NT2/D1 (cell line): ENCODE results near the gene SMC1B.

Experiments
- DNase-seq: peaks from one replicate; pipeline ENCODE4 v3.0.0-alpha.2; 2011; ENCODE audit warnings: low read depth, low spot score
- H3K27me3 ChIP-seq: 2 replicates; pipeline ENCODE4 v1.6.0; 2011; ENCODE audit warnings: mild to moderate bottlenecking; ENCODE audit not compliant: insufficient read length, insufficient read depth
- H3K36me3 ChIP-seq: 2 replicates; pipeline ENCODE4 v1.6.1; 2011; ENCODE audit warnings: mild to moderate bottlenecking, low read length, mixed read lengths; ENCODE audit not compliant: insufficient read depth, insufficient read length
- H3K4me1 ChIP-seq: 2 replicates; pipeline ENCODE4 v1.5.1; 2011; ENCODE audit not compliant: insufficient read depth, insufficient read length
- H3K4me3 ChIP-seq: 2 replicates; pipeline ENCODE4 v1.5.1; 2011; ENCODE audit warnings: low read depth; ENCODE audit not compliant: insufficient read length
- H3K9ac ChIP-seq: 2 replicates; pipeline ENCODE4 v1.6.0; 2011; ENCODE audit warnings: low read depth; ENCODE audit not compliant: insufficient read length
- H3K9me3 ChIP-seq: 2 replicates; pipeline ENCODE4 v1.5.1; 2011; ENCODE audit warnings: mild to moderate bottlenecking, low read length; ENCODE audit not compliant: insufficient read depth
- SUZ12 ChIP-seq: IDR thresholded peaks from 2 replicates; pipeline ENCODE4 v1.6.1; 2011; ENCODE audit not compliant: insufficient read length, insufficient read depth; ENCODE audit errors: extremely low read depth
- YY1 ChIP-seq: IDR thresholded peaks from 2 replicates; pipeline ENCODE4 v1.6.1; 2011; ENCODE audit not compliant: insufficient read length, insufficient read depth
- ZNF274 ChIP-seq: IDR thresholded peaks from 2 replicates; pipeline ENCODE4 v1.6.1; 2011; ENCODE audit warnings: mild to moderate bottlenecking, low read depth, low read length

The SMC1B gene

GRCh38 chr22:45336971-45337431 is 76.4 kb downstream of the SMC1B start:
- TF ChIP-seq YY1 (no peak), SUZ12 (no peak), ZNF274 (no peak)
- no peaks in the 10 kb centered on the region for H3K4me1 ChIP-seq
- peaks cover 58% of the 10 kb centered on the region for H3K36me3 ChIP-seq
- no peaks in the 10 kb centered on the region for H3K9me3 ChIP-seq
- no peak overlapping the region for H3K4me3 ChIP-seq
- no peak overlapping the region for H3K9ac ChIP-seq
- no peaks in the 10 kb centered on the region for H3K27me3 ChIP-seq
- no peak for DNase-seq

GRCh38 chr22:45335854-45336522 is 77.4 kb downstream of the SMC1B start:
- DNase-seq = no peak
- H3K4me3 ChIP-seq = no peak overlapping the region
- H3K27me3 ChIP-seq = no peaks in the 10 kb centered on the region
- TF ChIP-seq ZNF274 (no peak), SUZ12 (no peak), YY1 (no peak)
- H3K9me3 ChIP-seq = no peaks in the 10 kb centered on the region
- no peak overlapping the region for H3K9ac ChIP-seq
- H3K36me3 ChIP-seq = peaks cover 58% of the 10 kb centered on the region
- no peaks in the 10 kb centered on the region for H3K4me1 ChIP-seq

DNA sequence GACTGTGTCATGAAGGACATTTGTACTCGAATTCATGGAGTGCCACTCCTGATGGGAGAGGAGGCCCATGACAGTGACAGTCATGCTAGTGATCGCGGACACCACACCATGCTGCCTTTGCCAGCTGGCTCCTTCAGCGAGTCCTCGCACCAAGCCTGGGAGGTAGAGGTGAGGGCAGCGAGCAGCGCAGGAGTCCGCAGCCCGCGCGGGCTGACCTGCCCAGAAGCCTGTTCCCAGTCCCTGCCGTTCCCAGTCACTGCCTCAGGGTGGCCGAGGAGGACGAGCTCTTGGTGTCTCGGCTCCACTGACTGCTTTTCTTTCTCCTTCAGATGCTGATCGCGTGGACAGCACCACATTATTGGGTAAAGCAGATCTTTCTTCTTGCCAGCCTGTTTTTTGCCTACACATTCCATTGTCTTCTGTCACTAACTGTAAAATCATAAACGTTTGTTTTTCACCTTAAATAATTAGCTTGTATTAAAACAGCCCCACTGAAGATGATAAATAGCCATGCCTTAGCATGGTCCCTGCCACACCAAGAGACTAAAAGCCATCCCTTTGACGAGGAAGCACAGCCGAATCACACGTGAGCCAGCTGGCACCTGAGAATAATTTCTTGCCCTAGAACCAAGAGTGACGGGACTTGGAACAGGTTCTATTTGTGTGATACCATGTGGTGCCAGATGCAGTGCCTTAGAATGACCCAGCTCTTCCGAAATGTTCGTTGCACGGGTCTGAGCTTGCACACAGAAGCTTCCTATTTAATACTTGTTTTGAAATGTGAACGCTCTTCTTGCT is 78.2 kb downstream of the SMC1B start:
- no peaks in the 10 kb centered on the region for H3K27me3 ChIP-seq
- no peak for DNase-seq
- no peaks in the 10 kb centered on the region for H3K9me3 ChIP-seq
- no peaks in the 10 kb centered on the region for H3K4me1 ChIP-seq
- no peak overlapping the region for H3K9ac ChIP-seq
- no peak overlapping the region for H3K4me3 ChIP-seq
- peaks cover 58% of the 10 kb centered on the region for H3K36me3 ChIP-seq
- no peak for TF ChIP-seq SUZ12
- TF ChIP-seq YY1 = no peak
- TF ChIP-seq ZNF274 = no peak

- TF ChIP-seq SUZ12 (no peak), YY1 (no peak), ZNF274 (no peak)
- DNase-seq = no peak
- peaks cover 53% of the 10 kb centered on the region for H3K36me3 ChIP-seq
These were observed 78.9 kb downstream of the SMC1B start for GRCh38 chr22:45334528-45334927.

GRCh38 chr22:45334068-45334467 is 79.3 kb downstream of the SMC1B start:
- H3K9ac ChIP-seq = no peak overlapping the region
- H3K4me1 ChIP-seq = no peaks in the 10 kb centered on the region
- H3K27me3 ChIP-seq = no peaks in the 10 kb centered on the region
- no peak overlapping the region for H3K4me3 ChIP-seq
- TF ChIP-seq SUZ12 = no peak
- TF ChIP-seq YY1 = no peak
- no peak for TF ChIP-seq ZNF274
- H3K36me3 ChIP-seq = peaks cover 56% of the 10 kb centered on the region
- H3K9me3 ChIP-seq = no peaks in the 10 kb centered on the region
- DNase-seq = no peak

More at GRCh38 chr22:45334528-45334927, 78.9 kb downstream of the SMC1B start:
- H3K9me3 ChIP-seq = no peaks in the 10 kb centered on the region
- no peak overlapping the region for H3K4me3 ChIP-seq
- no peak overlapping the region for H3K9ac ChIP-seq
- H3K27me3 ChIP-seq = no peaks in the 10 kb centered on the region
- H3K4me1 ChIP-seq = no peaks in the 10 kb centered on the region

DNA sequence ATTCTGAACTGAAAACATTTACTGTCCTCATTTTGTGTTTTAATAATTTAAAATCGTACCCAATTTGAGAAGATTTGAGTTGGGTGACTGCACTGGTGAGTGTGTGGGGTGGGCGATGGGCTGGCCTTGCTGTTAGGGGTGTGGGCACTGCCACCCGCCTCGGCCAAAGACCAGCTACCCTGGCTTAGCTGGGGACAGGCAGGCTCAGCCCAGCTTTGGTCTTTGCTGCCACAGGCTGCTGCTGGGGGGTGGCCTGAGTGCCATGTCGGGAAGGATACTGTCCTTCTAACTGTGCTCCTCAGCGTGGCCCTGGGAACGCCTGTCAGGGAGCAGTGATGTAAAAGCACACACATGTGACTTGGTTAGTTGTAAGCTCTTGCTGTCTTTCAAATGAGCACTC is 81.4 kb downstream of the SMC1B start:
- DNase-seq = no peak
- no peaks in the 10 kb centered on the region for H3K27me3 ChIP-seq
- no peak overlapping the region for H3K9ac ChIP-seq
- TF ChIP-seq SUZ12 (no peak), ZNF274 (no peak), YY1 (no peak)
- H3K36me3 ChIP-seq = peaks cover 67% of the 10 kb centered on the region
- no peaks in the 10 kb centered on the region for H3K9me3 ChIP-seq
- no peak overlapping the region for H3K4me3 ChIP-seq
- H3K4me1 ChIP-seq = no peaks in the 10 kb centered on the region

GRCh38 chr22:45331486-45331885 is 81.9 kb downstream of the SMC1B start:
- TF ChIP-seq SUZ12 (no peak), YY1 (no peak), ZNF274 (no peak)
- no peak for DNase-seq
- Histone ChIP-seq H3K27me3 (no peaks in the 10 kb centered on the region), H3K9me3 (no peaks in the 10 kb centered on the region), H3K36me3 (peaks cover 62% of the 10 kb centered on the region), H3K4me3 (no peak overlapping the region), H3K9ac (no peak overlapping the region), H3K4me1 (no peaks in the 10 kb centered on the region)
